DMS79 treated with DMSO at 0.1 percent for 48 hours (cell line): ENCODE results near the gene MGME1.

Experiments
- DNase-seq: peaks from one replicate; lab custom pipeline; 2025; lab: John Stamatoyannopoulos, UW

The MGME1 gene

DNA sequence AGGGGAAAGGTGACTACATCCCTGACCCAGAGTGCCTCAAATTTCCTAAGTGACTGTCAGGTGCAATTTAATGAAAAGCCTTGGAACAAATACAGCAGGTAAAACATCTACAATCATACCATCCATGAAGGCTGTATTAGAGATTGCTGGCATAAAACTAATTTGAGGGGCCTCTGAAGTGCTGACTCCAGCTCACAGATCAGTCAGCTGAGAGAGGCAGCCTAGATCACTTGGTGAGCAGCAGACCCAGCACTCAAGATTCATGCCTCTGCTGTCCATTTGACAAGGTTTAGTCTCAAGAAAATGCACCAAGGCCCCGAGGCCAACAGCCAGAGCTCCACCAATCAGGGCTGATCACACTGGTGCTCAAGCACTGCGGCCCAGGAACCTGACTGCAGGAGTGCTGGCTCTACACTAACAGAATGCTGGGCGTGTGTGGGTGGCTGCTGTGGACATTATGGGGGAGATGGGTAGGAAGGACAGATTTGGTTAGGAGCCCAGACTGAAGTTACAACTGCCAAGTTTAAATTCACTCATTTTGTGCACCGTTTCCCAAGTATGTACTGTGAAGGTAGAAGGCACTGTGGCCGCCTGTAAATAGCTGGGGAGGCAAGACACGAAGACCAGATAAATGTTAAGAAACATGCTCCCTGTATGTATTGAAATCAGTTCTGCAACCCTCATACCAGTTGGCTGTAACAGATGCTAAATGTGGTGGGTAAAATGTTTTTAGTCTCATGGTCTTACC is 28.4 kb upstream of the MGME1 start:
- no peak for DNase-seq

DNA sequence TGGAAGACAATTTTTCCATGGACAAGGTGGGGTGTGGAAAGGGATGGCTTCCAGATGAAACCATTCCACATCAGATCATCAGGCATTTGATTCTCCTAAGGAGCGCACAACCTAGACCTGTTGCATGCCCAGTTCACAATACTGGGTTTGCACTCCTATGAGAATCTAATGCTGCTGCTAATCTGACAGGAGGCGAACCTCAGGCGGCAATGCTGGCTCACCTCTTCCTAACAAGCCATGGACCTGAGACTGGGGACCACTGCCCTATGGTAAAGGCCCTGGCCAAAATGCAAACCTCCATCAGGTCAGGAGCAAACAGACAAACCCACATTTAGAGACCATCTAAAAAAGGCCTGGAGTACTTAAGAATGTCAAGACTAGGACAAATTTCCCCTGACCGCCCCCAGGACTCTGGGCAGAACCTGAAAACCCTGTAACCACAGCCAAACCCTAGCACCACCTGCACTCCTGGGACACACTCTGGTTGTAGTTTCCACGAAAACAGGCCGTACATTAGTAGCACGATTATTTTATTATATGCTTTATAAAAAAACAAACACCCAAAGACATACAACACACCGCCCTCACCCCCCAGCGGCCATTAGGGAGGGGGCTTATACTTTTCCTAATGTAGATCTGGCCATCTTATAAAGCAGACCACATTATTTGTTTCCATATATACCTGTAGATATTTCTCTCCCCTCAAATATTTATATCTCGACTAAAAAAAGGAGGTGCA is 27.6 kb upstream of the MGME1 start:
- no peak for DNase-seq

DNA sequence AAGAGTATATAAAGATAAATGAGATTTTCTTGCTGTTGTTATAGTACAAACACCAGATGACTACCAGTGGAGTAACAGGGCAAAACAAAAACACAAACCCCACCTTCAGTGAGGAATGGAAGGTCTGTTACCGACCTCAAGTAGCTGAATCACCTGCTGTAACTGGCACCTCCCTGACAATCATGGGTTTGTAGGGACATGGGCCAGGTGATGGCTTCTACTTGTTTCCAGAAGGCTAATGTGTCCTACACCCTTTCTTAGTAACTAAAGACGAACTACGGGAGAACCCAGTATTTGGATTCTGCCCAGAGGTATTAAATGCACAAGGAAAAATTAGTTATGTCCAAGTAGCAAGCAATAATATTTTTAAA is 27.0 kb upstream of the MGME1 start:
- no peak for DNase-seq

DNA sequence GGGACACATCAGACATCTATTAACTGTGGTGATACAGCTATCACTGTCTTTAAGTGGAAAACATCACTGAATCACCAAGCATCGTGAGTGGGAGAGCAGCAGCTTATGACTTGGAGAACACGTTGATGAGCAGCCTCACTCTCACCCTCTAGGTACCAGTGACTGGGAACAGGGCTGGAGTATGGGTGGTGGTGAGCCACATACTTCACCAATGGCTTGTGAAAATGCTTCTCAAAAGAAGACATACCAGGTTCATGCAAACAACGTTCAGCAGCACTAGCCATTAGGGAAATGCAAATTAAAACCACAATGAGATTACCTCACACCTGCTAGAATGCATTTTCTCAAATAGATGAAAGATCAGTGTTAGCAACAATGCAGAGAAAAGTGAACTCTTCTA is 25.5 kb upstream of the MGME1 start:
- DNase-seq: no peak

DNA sequence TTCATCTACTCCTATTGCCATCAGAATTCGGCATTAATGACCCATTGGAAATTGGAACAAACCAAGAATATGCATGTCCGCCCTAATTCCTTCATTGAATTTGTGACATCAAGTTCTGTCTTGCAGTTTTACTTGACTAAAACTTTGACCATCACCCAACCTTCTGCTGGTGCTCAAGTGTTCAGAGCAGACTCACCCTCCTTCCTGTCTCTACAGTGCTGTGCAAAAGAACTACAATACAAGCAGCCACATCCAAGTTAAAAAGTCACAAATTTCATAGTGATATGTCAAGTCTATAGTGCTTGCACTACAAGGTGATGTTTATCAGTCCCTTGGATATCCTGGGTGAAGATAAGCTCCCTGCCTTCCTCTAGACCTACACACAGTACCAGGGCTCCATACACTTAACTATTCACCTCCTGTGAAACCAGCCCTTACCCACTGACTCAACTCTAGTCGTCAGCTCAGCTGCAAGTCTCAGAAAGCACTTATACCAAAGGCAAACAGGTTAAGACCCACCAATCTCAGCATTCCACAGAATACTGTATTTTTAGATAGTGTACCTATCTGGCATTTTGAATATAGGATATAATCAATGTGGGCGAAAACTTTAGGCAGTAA is 23.9 kb upstream of the MGME1 start:
- DNase-seq: no peak

DNA sequence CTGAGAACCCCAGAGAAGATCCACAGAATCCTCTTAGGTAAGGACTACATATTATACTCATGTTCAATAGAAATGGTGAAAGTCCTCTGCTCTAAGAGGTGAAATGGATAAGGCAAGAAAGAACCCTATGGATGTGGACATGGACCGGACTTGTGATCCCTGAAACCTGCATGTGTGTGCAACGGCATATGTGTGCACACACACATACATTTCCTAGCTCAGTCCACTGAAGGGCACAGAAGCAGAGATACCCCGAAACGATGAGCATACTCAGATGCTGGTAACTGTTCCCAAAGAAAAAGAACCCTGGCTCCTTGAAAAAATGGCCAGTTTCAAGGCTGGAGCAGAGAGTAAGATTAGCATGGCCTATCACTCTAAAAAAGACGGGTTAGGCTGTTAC is 22.8 kb upstream of the MGME1 start:
- no peak for DNase-seq

DNA sequence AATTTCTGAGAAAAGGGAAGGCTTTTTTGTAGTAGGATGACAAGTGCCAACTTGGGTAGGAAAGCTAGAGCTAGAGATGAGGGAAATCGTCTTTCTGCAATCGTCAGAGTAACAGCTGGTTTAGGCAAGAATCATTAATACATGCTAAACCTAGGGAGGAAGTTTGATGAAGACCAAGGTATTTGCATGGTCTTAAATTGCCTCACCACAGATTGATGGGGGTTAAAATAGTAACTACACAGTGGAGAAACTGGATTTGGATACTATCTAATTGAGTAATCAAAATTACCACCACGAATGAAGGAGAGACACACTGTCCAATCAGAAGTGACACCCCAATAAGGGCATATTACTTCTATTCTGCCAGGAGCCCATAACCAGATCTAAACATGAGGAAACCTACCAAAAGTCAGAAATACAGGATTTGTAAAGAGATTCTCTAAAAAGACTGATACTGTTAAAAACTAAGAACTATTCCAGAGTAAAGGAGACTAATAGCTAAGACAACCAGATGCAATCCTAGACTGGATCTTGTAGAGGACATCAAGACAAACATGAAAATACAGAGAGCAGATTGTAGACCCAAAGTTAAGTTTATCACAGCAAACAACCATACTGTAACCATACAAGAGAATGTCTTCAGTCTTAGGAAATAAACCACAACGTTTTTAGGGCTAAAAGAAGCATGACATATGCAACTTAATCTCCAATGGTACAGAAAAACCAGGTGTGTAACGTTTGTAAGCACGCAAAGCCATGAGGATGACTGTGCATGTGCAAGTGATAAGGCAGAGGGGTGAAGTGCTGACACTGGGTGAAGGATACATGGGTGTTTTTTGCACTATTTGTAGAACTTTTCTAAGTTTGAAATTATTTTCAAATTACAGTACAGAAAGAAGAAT is 22.0 kb upstream of the MGME1 start:
- no peak for DNase-seq

DNA sequence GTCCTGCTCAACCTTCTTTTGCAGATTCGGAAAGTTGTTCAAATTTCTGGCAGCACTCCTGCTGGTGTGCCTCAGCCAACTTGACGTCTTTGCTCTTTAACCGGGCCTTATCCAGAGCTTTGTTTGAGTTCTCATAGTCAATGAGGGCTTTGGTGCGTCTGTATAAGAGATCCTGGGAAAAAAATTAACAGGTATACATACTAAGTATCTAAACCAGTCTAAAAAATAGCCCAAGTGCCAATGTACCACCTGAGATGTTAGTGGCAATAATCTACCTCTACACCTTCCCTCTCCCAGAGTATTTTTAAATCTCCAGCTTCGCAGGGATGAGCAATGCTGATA is 21.4 kb upstream of the MGME1 start:
- DNase-seq: no peak

DNA sequence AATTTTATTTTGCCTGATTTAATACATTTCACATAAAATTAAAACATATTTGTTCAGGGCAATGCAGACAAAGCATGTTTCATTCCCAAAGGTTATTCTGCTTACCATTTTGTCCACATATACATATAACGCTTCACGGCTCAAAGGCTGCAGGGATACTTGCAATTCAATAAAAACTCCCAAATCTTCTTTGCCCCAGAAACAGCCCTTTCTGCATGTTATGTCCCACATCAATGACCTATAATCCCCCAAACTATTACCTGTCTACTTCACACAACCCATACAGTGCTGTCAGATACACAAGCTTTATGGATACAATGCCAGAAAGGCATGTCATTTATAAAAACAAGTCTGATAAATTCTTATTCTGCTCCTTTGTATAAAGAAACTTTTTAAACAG is 20.4 kb upstream of the MGME1 start:
- DNase-seq: no peak

DNA sequence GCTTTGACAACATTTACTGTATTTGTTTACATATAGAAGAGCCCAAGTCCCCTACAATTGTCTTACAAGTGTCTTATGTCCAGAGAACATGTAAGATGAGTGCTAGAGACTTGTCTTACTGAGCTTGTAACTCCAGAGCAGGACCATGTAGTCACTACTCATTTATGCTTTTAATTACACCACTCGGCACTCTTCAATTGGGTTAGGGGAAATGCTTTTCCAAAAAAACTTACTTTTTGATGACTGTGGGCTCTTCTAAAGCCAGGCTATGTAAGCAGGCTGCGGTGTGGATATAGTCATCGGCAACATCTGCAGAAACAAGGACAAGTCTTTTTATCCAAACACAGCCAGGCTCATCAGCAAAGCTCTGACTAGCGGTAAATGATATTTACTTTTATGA is 18.9 kb upstream of the MGME1 start:
- no peak for DNase-seq

DNA sequence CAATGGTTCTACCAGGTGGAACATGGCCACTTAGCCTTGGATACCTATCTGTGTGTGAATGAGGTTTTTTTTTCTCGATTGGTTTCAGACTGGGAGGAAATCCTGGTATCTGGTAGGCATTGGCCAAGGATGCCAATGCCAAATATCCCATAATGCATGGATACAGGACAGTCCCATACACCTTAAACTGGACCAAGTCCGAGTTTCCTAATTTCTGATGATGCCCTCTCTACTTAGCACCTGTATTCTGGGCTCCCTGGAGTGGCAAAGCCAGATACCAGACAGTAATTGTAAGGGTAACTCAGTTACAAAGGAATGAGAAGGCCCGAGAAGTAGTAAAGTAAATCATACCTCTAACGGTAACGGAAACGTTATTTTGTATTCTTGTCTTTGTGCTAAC is 18.1 kb upstream of the MGME1 start:
- DNase-seq: no peak

DNA sequence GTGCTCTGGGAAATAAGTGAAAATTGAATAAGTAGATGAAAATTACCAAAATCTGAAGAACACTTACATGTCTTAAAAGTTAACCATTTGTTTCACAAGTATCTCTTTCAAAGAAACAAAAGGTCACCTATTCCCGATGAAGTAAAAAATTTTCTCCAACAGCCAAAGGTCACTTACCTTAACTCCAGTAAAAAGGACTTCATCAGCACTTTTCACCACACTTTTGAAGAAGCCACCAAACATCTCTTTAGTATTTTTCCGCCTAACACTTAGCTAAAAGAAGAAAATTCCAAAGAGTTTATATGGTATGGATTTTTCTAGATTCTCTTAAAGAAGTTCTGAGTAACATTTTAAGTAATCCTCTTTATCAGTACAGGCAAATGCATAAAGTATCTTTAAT is 17.5 kb upstream of the MGME1 start:
- no peak for DNase-seq

DNA sequence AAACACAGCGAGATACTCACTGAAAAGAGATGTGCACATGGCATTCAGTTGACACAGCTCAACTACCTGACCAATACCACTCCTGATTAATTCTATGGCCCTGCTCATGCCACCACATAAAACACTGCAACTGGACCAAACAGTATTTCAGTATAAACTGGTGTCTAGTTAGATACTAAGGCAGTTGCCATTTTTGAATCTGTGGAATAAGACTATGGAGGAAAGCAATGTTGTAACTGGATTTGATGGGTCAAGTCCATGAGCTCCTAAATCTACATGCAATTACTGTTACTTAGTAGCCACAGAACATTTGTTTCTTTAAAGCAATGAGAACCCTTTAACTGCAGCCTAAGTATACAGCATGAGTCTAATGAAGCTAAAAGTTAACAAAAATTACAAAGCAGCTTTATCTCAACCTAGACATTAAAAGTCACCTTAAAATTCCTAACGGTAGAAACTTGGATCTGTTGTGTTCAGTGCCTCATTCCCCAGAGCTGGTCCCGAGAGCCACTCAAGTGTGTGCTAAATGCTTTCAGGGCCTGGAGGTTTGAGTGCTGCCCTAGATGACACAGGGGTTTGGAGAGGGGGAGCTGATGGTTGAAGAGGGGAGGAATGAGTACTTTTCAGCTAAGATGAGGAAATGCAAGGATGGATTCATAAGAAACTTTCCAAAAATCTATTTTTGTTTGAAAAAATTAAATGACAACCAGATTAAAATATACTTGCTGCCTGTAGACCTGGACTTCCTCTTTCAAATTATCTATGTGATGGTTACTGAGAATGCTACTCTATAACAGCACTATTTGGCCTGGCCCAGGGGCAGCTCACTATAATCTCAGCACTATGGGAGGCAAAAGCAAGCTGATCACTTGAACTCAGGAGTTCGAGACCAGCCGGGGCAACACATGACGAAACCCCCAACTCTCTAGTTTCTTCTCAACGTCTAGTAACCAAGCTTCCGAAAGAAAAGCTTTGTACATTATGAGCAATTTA is 15.8 kb upstream of the MGME1 start:
- DNase-seq: no peak

DNA sequence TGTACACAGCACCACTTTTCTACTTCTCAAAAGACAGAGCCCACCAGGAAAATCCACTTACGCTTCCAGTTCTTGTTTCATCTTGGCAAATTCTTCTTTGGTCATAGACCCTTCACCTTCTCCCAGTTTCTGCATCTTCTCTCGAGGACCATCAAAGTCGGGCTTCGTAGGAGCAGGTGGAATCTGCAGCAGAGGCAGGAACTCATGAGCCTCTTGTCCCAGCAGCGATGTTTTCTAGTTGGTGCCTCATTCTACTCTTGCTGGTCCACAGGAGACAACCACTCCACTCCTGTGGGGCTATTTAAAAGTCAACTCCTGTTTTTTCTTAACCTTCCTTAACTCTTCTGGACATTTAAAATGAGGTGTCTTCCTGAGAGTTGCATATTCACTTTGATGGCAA is 14.9 kb upstream of the MGME1 start:
- DNase-seq: no peak

DNA sequence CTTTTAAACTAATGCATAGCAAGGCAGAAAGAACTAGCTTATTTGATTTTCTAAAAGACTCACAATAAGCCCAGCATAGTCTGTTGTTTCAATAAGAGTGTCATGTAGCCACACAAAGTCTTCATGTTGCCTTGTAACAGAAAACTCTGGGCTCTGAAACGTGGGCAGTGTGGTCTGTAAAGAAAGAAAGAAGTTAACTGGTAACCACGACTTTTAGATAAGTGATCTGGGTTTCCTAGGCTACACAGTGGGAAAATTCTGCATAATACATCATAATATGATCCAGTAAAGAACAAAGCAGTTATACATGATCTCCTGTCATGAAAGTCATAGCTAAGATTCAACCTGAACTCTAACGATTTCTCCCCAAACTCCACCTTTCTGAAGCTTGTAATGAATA is 13.5 kb upstream of the MGME1 start:
- no peak for DNase-seq

DNA sequence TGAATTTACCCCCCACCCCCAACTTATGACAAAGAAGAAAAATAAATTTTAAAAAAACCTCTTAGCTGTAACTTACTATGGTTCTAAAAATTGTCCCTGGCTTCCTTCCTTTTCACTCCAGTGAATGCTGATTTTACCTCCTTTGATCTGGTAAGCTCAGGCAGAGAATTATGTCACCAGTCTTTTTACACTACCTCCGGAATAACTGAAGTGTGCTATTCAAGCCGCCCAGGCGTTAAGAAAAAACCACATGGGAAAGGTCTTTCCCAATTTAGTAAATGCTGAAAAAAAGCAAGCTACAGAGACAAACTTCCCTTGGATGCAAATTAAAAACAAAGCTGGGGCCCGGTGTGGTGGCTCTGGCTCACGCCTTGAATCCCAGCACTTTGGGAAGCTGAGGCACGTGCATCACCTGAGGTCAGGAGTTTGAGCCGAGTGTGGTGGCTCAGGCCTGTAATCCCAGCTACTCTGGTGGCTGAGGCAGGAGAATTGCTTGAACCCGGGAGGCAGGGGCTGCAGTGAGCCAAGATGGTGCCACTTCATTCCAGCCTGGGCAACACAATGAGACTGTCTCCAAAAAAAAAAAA is 12.6 kb upstream of the MGME1 start:
- no peak for DNase-seq

DNA sequence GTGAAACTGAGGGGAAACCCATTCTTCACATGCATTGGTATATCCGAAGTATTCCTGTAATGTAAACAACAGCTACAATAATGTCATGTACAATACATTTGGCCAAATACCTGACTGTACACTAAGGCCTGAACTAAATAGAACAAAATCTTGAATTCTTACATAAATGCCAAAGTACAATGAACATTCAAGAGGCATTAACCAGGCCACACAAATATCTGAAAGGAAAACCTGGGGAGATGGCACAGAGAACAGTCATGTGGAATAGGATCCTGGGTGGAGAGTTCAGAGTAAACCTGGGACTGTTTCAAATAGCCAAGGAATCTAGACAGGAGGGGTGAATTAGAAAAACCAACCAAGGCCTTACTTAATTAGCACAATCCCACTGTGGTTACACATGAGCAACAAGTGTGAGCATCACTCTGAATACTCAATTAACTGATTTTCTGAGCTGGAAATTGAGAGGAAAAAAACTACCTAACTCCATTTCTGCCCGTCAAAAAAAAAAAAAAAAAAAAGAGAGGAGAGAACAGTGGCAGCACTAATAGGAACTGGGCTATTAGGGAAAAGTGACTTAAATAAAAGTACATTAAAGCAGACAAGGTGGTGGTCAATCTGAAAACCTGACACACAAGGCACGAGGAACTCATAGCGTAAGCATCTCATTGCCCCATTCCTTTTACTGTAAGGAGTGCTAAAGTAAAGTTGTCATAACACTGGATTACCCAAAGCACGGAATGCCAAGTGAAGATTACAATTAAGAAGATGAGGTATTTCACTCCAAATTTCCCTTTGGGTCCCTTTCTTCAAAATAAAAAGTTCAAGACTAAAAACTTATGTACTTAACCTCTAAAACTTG is 11.1 kb upstream of the MGME1 start:
- DNase-seq: no peak

DNA sequence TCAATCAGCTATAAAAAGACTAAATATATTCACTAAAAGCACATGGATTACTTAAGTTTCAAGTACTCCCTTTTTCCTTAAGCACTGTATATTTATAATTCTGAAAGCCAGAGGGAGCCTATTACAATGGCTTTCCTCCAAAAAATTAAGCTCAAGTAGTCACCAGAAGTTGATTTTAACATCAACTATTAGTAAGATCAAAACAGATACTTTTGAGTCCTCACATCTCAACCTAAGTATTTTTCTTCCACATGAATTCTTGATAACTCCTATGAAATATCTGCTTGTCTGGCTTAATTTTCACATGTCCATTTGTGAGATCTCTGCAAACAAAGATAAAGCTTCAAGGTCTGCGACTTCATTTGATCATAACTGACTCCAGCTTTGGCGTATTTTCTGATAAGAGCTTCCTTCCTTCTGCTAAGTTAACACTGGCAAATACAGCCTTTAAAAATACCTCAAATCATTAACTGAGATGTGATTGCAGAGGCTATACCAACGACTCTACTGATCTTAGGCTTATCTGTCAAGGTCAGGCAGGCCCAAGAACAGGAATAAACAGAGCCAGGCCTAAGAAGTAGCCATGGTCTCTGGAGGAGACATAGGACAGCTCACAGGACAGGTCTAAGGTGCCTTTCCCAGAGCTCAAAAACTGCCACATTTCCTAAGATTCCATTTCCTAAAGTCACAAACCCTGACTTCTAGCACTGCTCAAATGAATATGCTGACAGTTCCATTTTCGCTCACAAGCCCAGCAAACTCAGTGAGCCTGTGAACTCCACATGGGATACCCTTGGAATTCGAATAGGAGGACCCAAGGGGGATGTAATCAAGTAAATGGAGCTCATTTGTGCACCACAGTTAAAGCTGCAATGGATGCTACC is 10.2 kb upstream of the MGME1 start:
- no peak for DNase-seq

DNA sequence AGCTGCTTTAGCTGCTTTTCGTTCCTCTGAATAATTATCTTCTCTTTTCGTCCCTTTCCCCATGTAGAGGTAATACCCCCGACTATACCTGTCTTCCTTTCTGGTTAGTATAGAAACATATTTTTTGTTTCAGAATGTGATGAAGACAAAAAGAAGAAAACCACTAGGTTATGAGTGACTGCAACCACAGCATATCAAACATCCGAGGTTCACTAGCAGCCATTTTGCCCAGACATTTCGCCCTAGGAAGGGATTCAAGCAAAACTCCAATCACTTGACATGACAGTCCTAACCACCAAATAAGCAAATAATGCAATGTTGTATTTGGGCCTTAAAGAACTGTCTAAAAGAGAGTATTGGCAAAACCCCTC is 9.6 kb upstream of the MGME1 start:
- no peak for DNase-seq
